Lung microvascular endothelial cell (primary cell): ENCODE data around the gene EXOC6B. TPM values are rescaled to one million over a fixed set of nuclear protein-coding genes. Genes with fewer than 3 reads are reported as not detected.

ENCODE experiments used
- DNase-seq, 2 donors: peaks; one replicate each; pipeline versions ENCODE4 v3.0.0 to v3.0.0-alpha.2; 2010; ENCODE audit warnings: low read depth in 2 of 2
- total RNA-seq: library from RNA; depleted of rRNA; stranded (reverse); fragments of >200 nt; gene quantifications from 2 replicates; pipeline ENCODE4 v1.2.1, GENCODE V29; 2014

Gene EXOC6B
- total RNA-seq, 1 donor from 2014 or later, result 16.1 TPM

- no peak for DNase-seq
These were observed 4.4 kb upstream of the EXOC6B start for GRCh38 chr2:72830273-72830672.

DNA sequence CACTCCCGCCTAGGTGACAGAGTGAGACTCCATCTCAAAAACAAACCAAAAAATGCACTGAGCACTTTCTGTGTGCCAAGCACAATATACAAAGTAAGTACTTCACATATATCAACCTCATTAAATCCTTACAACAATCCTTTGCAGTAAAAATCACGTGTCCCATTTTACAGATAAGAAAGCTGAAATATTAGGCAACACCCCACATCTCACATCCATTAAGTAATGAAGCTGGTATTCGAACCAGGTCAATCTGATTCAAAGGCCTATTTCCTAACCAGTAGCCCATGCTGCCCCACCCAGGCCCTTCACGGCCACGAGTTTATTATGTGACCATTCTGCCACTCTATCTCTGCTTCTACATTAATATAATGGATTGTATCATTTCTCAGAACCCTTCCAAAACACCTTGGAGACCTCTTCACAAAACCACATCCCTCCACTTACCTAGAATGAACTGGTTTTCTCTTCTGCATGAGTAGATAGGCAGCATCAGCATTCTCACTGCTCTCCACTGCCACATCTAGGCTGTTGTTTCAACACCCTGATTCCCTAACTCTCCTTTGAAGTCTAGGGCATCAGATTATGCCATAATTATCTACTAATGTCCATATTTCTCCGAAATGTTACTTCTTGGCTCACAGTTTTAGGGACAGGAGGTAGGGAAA lies 3.1 kb upstream of the EXOC6B start:
- no peak for DNase-seq

DNA sequence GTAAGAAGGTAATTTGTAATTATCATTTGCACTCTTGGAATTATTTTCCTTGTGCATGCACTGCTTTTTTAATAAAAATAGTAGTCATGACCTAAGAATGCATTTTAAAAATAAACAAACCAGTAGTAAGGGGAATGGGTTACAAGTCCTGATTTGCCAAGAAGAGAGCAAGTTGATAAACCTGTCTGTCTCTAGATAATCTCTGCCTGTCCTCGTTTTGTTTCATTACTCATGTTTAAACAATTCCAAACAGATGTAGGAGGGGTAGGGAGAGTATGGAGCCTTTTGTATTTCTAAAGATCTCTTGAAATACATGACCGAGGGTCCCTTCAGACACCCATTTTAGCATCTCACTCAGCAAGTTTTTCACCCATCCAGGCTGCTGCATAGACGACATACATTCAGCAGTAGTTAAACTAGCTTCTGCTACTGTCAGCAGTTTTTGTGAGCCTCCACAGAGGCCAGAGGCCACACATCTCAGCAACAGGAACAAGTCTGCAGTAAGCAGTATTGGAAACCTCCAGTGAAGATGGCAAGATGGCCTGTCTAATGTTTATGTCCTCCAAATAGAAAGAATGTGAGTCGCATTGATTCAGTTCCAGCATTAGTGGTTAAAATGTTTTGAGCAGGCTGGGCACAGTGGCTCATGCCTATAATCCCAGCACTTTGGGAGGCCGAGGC lies 2.3 kb upstream of the EXOC6B start:
- DNase-seq, result peak in 1 of 2 donors; percentile 29

- DNase-seq, result no peak
These were observed 1.7 kb upstream of the EXOC6B start for GRCh38 chr2:72827487-72827886.

DNA sequence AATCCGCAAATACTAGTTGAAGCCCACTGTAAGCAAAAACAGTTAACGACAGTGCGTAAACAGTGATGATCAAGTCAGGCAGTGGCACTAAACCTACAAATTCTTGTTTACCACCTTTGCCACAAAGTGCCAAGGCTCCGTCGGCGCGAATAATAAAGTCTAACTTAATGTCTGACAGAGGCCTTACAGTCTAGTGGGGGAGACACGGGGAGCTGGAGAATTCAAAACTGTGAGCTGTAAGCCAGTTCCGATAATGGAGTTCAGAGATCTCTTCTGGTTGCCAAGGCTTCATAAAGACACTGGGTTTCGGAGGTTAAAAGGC lies 284 bp upstream of the EXOC6B start:
- DNase-seq, result no peak

DNA sequence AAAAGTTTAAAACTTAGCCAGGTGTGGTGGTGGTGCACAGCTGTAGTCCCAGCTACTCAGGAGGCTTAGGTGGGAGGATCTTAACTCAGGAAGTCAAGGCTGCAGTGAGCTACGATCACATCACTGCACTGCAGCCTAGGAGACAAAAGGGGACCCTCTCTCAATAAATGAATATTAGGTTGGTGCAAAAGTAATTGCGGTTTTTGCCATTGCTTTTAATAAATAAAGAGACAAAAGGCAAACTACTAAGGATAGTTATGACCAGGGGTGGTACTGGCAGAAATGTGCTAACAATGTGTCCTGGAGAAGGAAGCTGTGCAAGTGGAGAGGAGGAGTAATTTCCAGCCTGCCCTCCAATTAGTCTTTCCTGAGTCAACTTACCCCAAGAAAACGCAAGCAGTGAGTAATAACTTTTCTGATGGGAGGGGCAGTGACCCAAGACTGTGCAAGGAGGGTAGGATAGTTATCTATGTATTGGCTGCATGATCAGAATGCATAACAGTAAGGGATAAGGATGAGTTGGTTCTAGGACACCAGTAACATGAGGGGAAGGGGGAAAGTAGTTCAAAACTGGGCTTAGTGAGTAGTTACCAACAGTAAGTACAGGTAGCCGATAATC lies 1.5 kb downstream of the EXOC6B start:
- DNase-seq, result peak in 1 of 2 donors; percentile 67

DNA sequence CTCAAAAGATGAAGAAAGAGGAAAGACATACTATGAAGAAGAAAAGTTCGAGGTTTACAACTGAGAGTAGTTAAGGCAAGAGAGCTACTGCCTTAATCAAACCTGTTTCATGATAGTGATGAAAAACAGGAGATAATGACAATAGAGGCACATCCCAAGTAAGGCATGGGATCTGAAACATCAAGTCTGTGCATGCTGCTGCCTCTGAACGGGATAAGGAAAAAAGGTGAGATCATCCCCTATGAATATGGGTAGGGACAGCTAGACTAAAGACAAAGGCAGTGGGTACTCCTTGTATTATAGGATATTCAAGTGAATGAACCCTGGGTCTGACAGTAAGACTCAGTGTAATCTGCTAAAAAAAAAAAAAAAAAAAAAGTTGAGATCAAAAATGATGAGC lies 3.0 kb downstream of the EXOC6B start:
- DNase-seq, result no peak

GRCh38 chr2:72821983-72822382 lies 3.9 kb downstream of the EXOC6B start:
- no peak for DNase-seq

- no peak for DNase-seq
These were observed 4.7 kb downstream of the EXOC6B start for GRCh38 chr2:72821118-72821517.

DNA sequence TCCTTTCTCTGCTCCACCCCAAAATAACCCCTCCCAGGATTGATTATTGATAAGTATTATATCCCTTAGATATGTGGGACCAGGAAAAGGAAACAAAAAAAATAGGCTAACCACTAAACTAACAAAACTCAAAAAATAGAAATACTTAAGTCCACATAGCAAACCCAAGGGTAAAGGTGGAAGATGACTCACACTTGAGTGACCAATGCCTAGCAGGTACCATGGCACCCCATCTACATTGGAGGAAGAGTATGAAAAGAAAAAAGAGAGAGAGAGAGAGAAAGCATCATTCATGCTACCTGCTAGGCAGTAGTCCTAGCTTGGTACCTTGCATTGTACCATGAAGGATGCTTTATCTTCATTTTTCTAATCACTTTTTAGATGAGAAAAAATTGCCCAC lies 6.3 kb downstream of the EXOC6B start:
- no peak for DNase-seq

DNA sequence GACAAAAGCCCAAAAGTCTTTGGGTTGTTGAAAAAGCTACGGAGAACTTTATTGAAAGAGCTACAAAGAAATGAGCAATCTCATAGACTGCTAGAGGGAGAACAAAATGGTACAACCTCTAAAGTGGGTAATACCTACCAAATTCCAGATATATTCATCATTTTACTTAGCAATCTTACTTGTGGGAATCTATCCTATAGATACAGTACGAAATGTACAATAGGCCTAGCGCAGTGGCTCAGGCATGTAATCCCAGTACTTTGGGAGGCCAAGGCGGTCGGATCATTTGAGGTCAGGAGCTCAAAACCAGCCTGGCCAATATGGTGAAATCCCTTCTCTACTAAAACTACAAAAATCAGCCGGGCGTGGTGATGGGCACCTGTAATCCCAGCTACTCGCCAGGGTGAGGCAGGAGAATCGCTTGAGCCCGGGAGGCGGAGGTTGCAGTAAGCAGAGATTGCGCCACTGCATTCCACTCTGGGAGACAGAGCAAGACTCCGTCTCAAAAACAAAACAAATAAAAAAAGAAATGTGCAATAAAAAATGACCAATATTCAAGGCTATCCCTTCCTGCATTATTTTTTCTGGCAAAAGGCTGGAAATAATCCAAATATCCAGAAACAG lies 10.1 kb downstream of the EXOC6B start:
- no peak for DNase-seq

DNA sequence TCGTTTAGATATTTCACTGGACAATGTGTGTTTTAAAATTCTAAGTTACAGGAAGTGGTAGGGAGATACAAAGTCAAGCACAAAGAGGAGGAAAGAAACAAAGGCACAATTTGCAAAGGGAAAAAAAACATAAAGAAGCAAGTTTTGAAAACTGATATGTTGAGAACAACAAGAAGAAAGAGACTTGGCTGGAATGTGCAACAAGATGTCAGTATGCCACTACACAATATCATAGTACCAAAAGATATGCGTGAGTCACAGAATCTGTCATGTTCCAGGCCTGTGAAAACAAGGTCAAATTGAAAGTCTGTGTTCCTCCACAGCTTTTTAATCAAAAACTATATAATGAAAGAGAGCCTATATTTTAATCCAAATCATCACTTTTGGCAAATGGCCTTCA lies 12.0 kb downstream of the EXOC6B start:
- peak; percentile 20 to 57 for DNase-seq

- DNase-seq, result no peak
These were observed 15.7 kb downstream of the EXOC6B start for GRCh38 chr2:72810165-72810564.

DNA sequence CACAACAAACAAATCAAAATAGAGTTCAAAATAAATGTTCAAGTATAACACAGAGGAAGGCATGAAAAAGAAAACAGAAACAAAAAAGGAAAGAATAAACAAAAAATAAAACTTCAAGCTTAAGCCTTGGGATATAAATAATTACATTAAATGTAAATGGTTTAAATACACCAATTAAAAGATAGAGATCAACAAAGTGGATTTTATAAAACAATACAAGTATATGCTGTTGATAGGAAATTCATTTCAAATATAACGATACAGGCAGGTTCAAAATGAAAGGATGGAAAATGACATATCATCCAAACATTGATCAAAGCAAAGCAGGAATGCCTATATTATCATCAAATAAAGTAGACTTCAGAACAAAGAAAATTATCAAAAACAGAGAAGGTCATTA lies 16.7 kb downstream of the EXOC6B start:
- no peak for DNase-seq

DNA sequence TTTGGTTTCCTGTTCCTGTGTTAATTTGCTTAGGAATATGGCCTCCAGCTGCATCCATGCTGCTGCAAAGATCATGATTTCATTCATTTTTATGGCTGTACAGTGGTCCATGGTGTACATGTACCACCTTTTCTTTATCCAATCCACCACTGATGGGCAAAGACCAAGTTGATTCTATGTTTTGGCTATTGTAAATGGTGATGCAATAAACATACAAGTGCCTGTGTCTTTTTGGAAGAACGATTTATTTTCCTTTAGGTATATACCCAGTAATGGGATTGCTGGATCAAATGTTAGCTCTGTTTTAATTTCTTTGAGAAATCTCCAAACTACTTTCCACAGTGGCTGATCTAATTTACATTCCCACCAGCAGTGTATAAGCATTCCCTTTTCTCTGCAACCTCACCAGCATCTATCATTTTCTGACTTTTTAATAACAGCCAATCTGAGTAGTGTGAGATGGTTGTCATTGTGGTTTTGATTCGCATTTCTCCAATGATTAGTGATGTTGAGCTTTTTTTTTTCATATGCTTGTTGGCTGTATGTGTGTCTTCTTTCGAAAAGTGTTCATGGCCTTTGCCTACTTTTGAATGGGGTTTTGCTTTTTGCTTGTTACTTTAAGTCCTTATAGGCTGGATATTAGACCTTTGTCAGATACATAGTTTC lies 19.4 kb downstream of the EXOC6B start:
- no peak for DNase-seq

- DNase-seq, result no peak
These were observed 22.1 kb downstream of the EXOC6B start for GRCh38 chr2:72803626-72804320.

GRCh38 chr2:72803151-72803550 lies 22.7 kb downstream of the EXOC6B start:
- DNase-seq, result no peak

- no peak for DNase-seq
These were observed 25.3 kb downstream of the EXOC6B start for GRCh38 chr2:72800492-72800891.

- no peak for DNase-seq
These were observed 28.1 kb downstream of the EXOC6B start for GRCh38 chr2:72797740-72798139.

DNA sequence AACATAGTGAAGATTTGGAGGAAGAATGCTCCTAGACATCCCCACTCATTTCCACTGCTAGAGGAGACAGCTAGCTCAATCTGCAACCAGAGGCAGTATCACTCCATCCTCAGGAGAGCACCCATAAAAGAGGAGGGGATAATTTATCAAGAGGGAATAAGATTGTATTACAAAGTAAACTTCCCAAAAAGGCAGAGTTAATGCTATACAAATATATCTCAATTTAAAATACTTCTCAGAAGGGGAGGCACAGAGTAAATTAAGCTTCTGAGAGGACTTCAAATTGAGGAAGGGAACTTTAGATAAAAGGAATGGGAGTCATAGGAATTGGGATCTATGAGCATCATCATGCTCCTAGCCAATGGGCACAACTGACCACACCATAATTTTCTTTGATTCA lies 29.1 kb downstream of the EXOC6B start:
- no peak for DNase-seq

DNA sequence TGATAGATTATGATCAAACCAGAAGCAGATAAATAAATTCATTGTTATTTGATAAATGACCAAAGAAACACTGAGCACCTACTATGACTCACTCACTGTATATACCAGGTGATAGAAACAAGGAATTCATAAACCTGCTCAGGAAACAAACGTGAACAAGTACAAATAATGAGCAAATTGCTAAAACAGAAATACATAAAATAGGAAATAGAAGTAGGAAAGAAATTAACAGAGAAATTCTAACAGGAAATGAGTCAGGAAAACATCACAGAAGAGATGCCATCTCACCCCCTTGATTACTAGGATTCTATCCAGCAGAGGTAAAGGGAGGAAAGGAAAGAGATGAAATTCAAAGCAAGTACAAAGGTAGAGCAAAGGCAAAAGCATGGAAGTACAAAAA lies 31.3 kb downstream of the EXOC6B start:
- DNase-seq, result peak; percentile 17 to 31
